SK-N-SH (cell line): ENCODE data around the gene BZW2. TPM values are rescaled to one million over a fixed set of nuclear protein-coding genes. Genes with fewer than 3 reads are reported as not detected.

Experiments used
- CTCF ChIA-PET: fragments of 300-600, 350-600 bp; formaldehyde crosslinking; extraction: SDS; loops from one replicate; lab custom pipeline; 2021; lab: Yijun Ruan, JAX
- POLR2A ChIA-PET: fragments of 350-600 bp; sonication (Branson Sonifier 250); formaldehyde crosslinking; extraction: SDS; loops from one replicate; lab custom pipeline; 2020; ENCODE audit warnings: antibody characterized with exemption, inconsistent platforms; lab: Yijun Ruan, JAX
- DNase-seq: peaks from one replicate; pipeline ENCODE4 v3.0.0; 2012
- H2AFZ ChIP-seq: fragments of 200-600 bp; sonication (generic); 2 replicates; pipeline ENCODE4 v1.8.1; 2016; ENCODE audit warnings: antibody characterized with exemption, mild to moderate bottlenecking, low read depth
- H3F3A ChIP-seq: fragments of 200-600 bp; sonication (generic); replicated peaks from 2 replicates; pipeline ENCODE3; 2016; ENCODE audit warnings: antibody characterized with exemption, mild to moderate bottlenecking; ENCODE audit not compliant: insufficient read depth
- H3K27ac ChIP-seq, 2 experiments: fragments of 200-500 bp in 1 of 2; fragments of 200-600 bp in 1 of 2; sonication (Bioruptor generic) in 1 of 2; sonication (generic), shearing (Covaris generic) in 1 of 2; 2 replicates each; pipeline versions ENCODE4 v1.5.1 to v1.6.1; 2014 to 2016; ENCODE audit warnings: low read depth in 2 of 2, inconsistent platforms in 1 of 2, low read length in 1 of 2, mild to moderate bottlenecking in 1 of 2, mixed read lengths in 1 of 2
- H3K27me3 ChIP-seq: fragments of 200-600 bp; sonication (generic), shearing (Covaris generic); 2 replicates; pipeline ENCODE4 v1.6.1; 2016; ENCODE audit warnings: mixed run types; ENCODE audit not compliant: insufficient read depth
- H3K36me3 ChIP-seq, 2 experiments: fragments of 200-500 bp in 1 of 2; fragments of 200-600 bp in 1 of 2; sonication (Bioruptor generic) in 1 of 2; sonication (generic) in 1 of 2; replicated peaks in 1 of 2; 2 replicates each; pipeline versions ENCODE3 to v1.5.1; 2014 to 2016; ENCODE audit warnings: low read length in 1 of 2, mild to moderate bottlenecking in 1 of 2; ENCODE audit not compliant: insufficient read depth in 2 of 2, control insufficient read depth in 1 of 2
- H3K4me1 ChIP-seq, 2 experiments: fragments of 200-500 bp in 1 of 2; fragments of 200-600 bp in 1 of 2; sonication (Bioruptor generic) in 1 of 2; sonication (generic), shearing (Covaris generic) in 1 of 2; 2 replicates each; pipeline versions ENCODE4 v1.5.1 to v1.6.1; 2014 to 2016; ENCODE audit warnings: low read depth in 1 of 2, low read length in 1 of 2, mixed run types in 1 of 2; ENCODE audit not compliant: insufficient read depth in 2 of 2, control insufficient read depth in 1 of 2
- H3K4me2 ChIP-seq: fragments of 200-600 bp; sonication (generic), shearing (Covaris generic); 2 replicates; pipeline ENCODE4 v1.6.1; 2017; ENCODE audit warnings: mixed run types
- H3K4me3 ChIP-seq, 2 experiments: fragments of 200-500 bp in 1 of 2; fragments of 200-600 bp in 1 of 2; sonication (Bioruptor generic) in 1 of 2; sonication (generic), shearing (Covaris generic) in 1 of 2; 2 replicates each; pipeline versions ENCODE4 v1.5.1 to v1.8.1; 2014 to 2016; ENCODE audit warnings: low read depth in 2 of 2, inconsistent platforms in 1 of 2, low read length in 1 of 2, mild to moderate bottlenecking in 1 of 2, mixed read lengths in 1 of 2, moderate library complexity in 1 of 2
- H3K79me2 ChIP-seq: fragments of 200-600 bp; sonication (generic); 2 replicates; pipeline ENCODE4 v1.8.1; 2017; ENCODE audit warnings: mild to moderate bottlenecking; ENCODE audit not compliant: insufficient read depth
- H3K9ac ChIP-seq: fragments of 200-600 bp; sonication (generic); 2 replicates; pipeline ENCODE4 v1.6.1; 2017; ENCODE audit warnings: mixed run types
- H3K9me2 ChIP-seq: fragments of 200-600 bp; sonication (generic); 2 replicates; pipeline ENCODE4 v1.6.1; 2017; ENCODE audit warnings: mixed run types
- H3K9me3 ChIP-seq: fragments of 200-600 bp; sonication (generic); 2 replicates; pipeline ENCODE4 v1.6.1; 2017; ENCODE audit warnings: mixed run types, mild to moderate bottlenecking, moderate library complexity
- H4K20me1 ChIP-seq: fragments of 200-600 bp; sonication (generic); 2 replicates; pipeline ENCODE4 v1.6.1; 2017; ENCODE audit warnings: mild to moderate bottlenecking, mixed run types; ENCODE audit not compliant: insufficient read depth
- EP300 ChIP-seq, 2 experiments: IDR thresholded peaks; 2 replicates each; pipeline versions ENCODE4 v1.4.0 to v1.6.1; 2012; ENCODE audit warnings: borderline replicate concordance in 1 of 2, low read depth in 1 of 2, low read length in 1 of 2
- EZH2phosphoT487 ChIP-seq: fragments of 200-600 bp; sonication (generic); IDR thresholded peaks from 2 replicates; pipeline ENCODE4 v1.6.1; 2017; ENCODE audit warnings: low read depth, mixed run types, mild to moderate bottlenecking, antibody characterized with exemption, moderate library complexity, borderline replicate concordance
- FOSL2 ChIP-seq: IDR thresholded peaks from 2 replicates; pipeline ENCODE4 v1.4.0; 2012; ENCODE audit warnings: low read depth, mild to moderate bottlenecking, moderate library complexity, borderline replicate concordance
- JUND ChIP-seq: IDR thresholded peaks from 2 replicates; pipeline ENCODE4 v1.4.0; 2012
- RXRA ChIP-seq: IDR thresholded peaks from 2 replicates; pipeline ENCODE4 v1.4.0; 2012; ENCODE audit warnings: low read depth, mild to moderate bottlenecking, borderline replicate concordance
- WGBS: methylation state at CpG from one replicate; pipeline ENCODE4 v1.1.6; 2017; ENCODE audit warnings: low lambda C conversion rate; 5-methylcytosine and 5-hydroxymethylcytosine counted together
- polyA plus RNA-seq, 3 experiments: library from polyadenylated mRNA; depleted of rRNA; stranded (reverse); fragments of >200 nt; gene quantifications; 2 replicates each; pipeline ENCODE4 v1.2.3, GENCODE V29; 2012
- TF ChIP-seq, protein P1 (sequence below): fragments of 150-350 bp; IDR thresholded peaks from 2 replicates; pipeline ENCODE4 v1.6.1; 2016; ENCODE audit warnings: mild to moderate bottlenecking, low read depth, low read length
- TF ChIP-seq, protein P2 (sequence below): IDR thresholded peaks from 2 replicates; pipeline ENCODE4 v1.6.1; 2012; ENCODE audit warnings: mild to moderate bottlenecking, low read depth, low read length, moderate library complexity
- TF ChIP-seq, protein P3 (sequence below): IDR thresholded peaks from 2 replicates; pipeline ENCODE4 v1.4.0; 2012; ENCODE audit warnings: low read depth, borderline replicate concordance
- TF ChIP-seq, protein P4 (sequence below): IDR thresholded peaks from 2 replicates; pipeline ENCODE4; 2012
- TF ChIP-seq, protein P5 (sequence below): fragments of 150-350 bp; IDR thresholded peaks from 2 replicates; pipeline ENCODE4 v1.6.1; 2017; ENCODE audit warnings: antibody characterized with exemption, low read length, low read depth, borderline replicate concordance
- TF ChIP-seq, protein P6 (sequence below): IDR thresholded peaks from 2 replicates; pipeline ENCODE4 v1.4.0; 2012; ENCODE audit warnings: low read depth, borderline replicate concordance

The BZW2 gene
- polyA plus RNA-seq, 1 of the 3 experiments (the other 2 are of a cell fraction), result 71.9 TPM

DNA sequence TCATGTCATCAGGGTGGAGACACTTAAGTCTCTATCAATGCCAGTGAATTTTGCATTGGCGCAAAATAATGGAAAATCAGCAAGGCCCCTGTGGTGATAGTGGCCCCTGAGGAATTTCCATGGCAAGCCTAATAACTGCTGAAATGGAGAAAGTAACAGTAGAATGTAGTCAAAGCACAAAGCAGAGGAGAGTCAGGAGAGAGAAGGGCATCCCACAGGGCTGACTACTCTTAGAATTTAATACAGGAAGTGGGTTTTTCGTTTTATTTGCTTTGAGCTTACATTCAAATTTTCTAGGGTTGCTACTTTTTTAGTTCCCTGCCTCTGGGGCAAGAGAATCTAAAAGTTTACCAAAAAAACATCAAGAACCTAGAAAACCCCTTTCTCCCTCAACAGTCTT, 39.0 kb downstream of the BZW2 start:
- no peaks in the 10 kb centered on the region for H3K9me2 ChIP-seq
- no peaks in the 10 kb centered on the region for H4K20me1 ChIP-seq
- no peak overlapping the region for H3K4me2 ChIP-seq
- H2AFZ ChIP-seq, result no peak overlapping the region
- no peak overlapping the region for H3K4me3 ChIP-seq
- WGBS, result 78% methylated on average over 2 of the region's 2 CpGs
- H3F3A ChIP-seq, result peaks cover 13% of the 10 kb centered on the region
- no peaks in the 10 kb centered on the region for H3K27me3 ChIP-seq
- no peaks in the 10 kb centered on the region for H3K9me3 ChIP-seq
- POLR2A ChIA-PET, result no interaction called here
- H3K9ac ChIP-seq, result no peak overlapping the region
- TF ChIP-seq JUND (no peak), EZH2phosphoT487 (no peak), EP300 (IDR thresholded peaks at IDR 0.05; ENCODE audit: borderline replicate concordance in 1 of 2, low read depth in 1 of 2, low read length in 1 of 2) (no peak), FOSL2 (no peak), RXRA (no peak)
- TF ChIP-seq, protein P1, sequence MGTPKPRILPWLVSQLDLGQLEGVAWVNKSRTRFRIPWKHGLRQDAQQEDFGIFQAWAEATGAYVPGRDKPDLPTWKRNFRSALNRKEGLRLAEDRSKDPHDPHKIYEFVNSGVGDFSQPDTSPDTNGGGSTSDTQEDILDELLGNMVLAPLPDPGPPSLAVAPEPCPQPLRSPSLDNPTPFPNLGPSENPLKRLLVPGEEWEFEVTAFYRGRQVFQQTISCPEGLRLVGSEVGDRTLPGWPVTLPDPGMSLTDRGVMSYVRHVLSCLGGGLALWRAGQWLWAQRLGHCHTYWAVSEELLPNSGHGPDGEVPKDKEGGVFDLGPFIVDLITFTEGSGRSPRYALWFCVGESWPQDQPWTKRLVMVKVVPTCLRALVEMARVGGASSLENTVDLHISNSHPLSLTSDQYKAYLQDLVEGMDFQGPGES, result no peak
- TF ChIP-seq, protein P2, sequence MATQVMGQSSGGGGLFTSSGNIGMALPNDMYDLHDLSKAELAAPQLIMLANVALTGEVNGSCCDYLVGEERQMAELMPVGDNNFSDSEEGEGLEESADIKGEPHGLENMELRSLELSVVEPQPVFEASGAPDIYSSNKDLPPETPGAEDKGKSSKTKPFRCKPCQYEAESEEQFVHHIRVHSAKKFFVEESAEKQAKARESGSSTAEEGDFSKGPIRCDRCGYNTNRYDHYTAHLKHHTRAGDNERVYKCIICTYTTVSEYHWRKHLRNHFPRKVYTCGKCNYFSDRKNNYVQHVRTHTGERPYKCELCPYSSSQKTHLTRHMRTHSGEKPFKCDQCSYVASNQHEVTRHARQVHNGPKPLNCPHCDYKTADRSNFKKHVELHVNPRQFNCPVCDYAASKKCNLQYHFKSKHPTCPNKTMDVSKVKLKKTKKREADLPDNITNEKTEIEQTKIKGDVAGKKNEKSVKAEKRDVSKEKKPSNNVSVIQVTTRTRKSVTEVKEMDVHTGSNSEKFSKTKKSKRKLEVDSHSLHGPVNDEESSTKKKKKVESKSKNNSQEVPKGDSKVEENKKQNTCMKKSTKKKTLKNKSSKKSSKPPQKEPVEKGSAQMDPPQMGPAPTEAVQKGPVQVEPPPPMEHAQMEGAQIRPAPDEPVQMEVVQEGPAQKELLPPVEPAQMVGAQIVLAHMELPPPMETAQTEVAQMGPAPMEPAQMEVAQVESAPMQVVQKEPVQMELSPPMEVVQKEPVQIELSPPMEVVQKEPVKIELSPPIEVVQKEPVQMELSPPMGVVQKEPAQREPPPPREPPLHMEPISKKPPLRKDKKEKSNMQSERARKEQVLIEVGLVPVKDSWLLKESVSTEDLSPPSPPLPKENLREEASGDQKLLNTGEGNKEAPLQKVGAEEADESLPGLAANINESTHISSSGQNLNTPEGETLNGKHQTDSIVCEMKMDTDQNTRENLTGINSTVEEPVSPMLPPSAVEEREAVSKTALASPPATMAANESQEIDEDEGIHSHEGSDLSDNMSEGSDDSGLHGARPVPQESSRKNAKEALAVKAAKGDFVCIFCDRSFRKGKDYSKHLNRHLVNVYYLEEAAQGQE, result no peak
- TF ChIP-seq, protein P3, sequence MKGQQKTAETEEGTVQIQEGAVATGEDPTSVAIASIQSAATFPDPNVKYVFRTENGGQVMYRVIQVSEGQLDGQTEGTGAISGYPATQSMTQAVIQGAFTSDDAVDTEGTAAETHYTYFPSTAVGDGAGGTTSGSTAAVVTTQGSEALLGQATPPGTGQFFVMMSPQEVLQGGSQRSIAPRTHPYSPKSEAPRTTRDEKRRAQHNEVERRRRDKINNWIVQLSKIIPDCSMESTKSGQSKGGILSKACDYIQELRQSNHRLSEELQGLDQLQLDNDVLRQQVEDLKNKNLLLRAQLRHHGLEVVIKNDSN, result no peak
- TF ChIP-seq, protein P4, sequence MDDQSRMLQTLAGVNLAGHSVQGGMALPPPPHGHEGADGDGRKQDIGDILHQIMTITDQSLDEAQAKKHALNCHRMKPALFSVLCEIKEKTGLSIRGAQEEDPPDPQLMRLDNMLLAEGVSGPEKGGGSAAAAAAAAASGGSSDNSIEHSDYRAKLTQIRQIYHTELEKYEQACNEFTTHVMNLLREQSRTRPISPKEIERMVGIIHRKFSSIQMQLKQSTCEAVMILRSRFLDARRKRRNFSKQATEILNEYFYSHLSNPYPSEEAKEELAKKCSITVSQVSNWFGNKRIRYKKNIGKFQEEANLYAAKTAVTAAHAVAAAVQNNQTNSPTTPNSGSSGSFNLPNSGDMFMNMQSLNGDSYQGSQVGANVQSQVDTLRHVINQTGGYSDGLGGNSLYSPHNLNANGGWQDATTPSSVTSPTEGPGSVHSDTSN, result no peak
- TF ChIP-seq, protein P5, sequence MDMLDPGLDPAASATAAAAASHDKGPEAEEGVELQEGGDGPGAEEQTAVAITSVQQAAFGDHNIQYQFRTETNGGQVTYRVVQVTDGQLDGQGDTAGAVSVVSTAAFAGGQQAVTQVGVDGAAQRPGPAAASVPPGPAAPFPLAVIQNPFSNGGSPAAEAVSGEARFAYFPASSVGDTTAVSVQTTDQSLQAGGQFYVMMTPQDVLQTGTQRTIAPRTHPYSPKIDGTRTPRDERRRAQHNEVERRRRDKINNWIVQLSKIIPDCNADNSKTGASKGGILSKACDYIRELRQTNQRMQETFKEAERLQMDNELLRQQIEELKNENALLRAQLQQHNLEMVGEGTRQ, result no peak
- TF ChIP-seq, protein P6, sequence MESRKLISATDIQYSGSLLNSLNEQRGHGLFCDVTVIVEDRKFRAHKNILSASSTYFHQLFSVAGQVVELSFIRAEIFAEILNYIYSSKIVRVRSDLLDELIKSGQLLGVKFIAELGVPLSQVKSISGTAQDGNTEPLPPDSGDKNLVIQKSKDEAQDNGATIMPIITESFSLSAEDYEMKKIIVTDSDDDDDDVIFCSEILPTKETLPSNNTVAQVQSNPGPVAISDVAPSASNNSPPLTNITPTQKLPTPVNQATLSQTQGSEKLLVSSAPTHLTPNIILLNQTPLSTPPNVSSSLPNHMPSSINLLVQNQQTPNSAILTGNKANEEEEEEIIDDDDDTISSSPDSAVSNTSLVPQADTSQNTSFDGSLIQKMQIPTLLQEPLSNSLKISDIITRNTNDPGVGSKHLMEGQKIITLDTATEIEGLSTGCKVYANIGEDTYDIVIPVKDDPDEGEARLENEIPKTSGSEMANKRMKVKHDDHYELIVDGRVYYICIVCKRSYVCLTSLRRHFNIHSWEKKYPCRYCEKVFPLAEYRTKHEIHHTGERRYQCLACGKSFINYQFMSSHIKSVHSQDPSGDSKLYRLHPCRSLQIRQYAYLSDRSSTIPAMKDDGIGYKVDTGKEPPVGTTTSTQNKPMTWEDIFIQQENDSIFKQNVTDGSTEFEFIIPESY, result no peak
- TF ChIP-seq, all 33 proteins: peak for 0
- DNase-seq, result no peak
- CTCF ChIA-PET, result interaction anchor here (1.2 to 2.2 kb wide), 2 partner anchors 10 to 40 kb away, joined by 3 to 12 read pairs; partner anchors contain the start of genes ANKMY2 and BZW2
- H3K27ac ChIP-seq, result no peak overlapping the region
- H3K36me3 ChIP-seq, result peaks cover 63 to 65% of the 10 kb centered on the region in 2 experiments
- H3K4me1 ChIP-seq, result no peaks in the 10 kb centered on the region; a peak in 1 of 4 replicates
- H3K79me2 ChIP-seq, result no peaks in the 10 kb centered on the region
